H1 (cell line): Measurements from ENCODE around the gene MYBPC2.

Source experiments
- BACH1 ChIP-seq: IDR thresholded peaks from 2 replicates; pipeline ENCODE4 v1.6.1; 2012; ENCODE audit warnings: low read length, improper control_type of control experiment
- CHD2 ChIP-seq: IDR thresholded peaks from 2 replicates; pipeline ENCODE4 v1.6.1; 2012; ENCODE audit warnings: low read length, improper control_type of control experiment
- CTCF ChIP-seq, 3 experiments: IDR thresholded peaks; 1 replicate in 2 of 3; 2 replicates in 1 of 3; pipeline versions ENCODE4 v1.5.1 to v1.6.1; 2011; ENCODE audit warnings: low read length in 3 of 3, mild to moderate bottlenecking in 3 of 3, inconsistent platforms in 2 of 3, low read depth in 1 of 3, moderate library complexity in 1 of 3; ENCODE audit not compliant: insufficient read depth in 1 of 3; ENCODE audit errors: control extremely low read depth in 1 of 3
- JUND ChIP-seq: IDR thresholded peaks from 2 replicates; pipeline ENCODE4 v1.6.1; 2011; ENCODE audit warnings: mild to moderate bottlenecking, improper control_type of control experiment, low read length
- POLR2A ChIP-seq, 2 experiments: IDR thresholded peaks; 1 replicate in 1 of 2; 2 replicates in 1 of 2; pipeline ENCODE4 v1.6.1; 2011; ENCODE audit warnings: low read depth in 2 of 2, low read length in 2 of 2, mild to moderate bottlenecking in 2 of 2; ENCODE audit errors: control extremely low read depth in 1 of 2
- SAP30 ChIP-seq: fragments of 300-600 bp; sonication (generic); IDR thresholded peaks from 2 replicates; pipeline ENCODE4 v1.7.1; 2012; ENCODE audit warnings: low read length, moderate library complexity, mild to moderate bottlenecking, inconsistent platforms; ENCODE audit not compliant: insufficient read depth, insufficient replicate concordance
- SIN3A ChIP-seq, 2 experiments: IDR thresholded peaks in 1 of 2; conservative IDR thresholded peaks in 1 of 2; 2 replicates each; pipeline ENCODE4 v1.6.1; 2011 to 2012; ENCODE audit warnings: low read length in 2 of 2, improper control_type of control experiment in 1 of 2, low read depth in 1 of 2, mild to moderate bottlenecking in 1 of 2
- TAF1 ChIP-seq: IDR thresholded peaks from 2 replicates; pipeline ENCODE4 v1.6.1; 2011; ENCODE audit warnings: mild to moderate bottlenecking, low read depth, low read length
- TCF12 ChIP-seq: IDR thresholded peaks from 2 replicates; pipeline ENCODE4 v1.6.1; 2011; ENCODE audit warnings: low read depth, mild to moderate bottlenecking, low read length
- USF2 ChIP-seq: IDR thresholded peaks from 2 replicates; pipeline ENCODE4 v1.6.1; 2011; ENCODE audit warnings: low read length, improper control_type of control experiment
- ZNF274 ChIP-seq: IDR thresholded peaks from 2 replicates; pipeline ENCODE4 v1.7.0; 2012; ENCODE audit warnings: low read length, borderline replicate concordance; ENCODE audit errors: extremely low read depth

- TF ChIP-seq POLR2A (IDR thresholded peaks at IDR 0.05; ENCODE audit: control extremely low read depth in 1 of 2, low read depth in 2 of 2, low read length in 2 of 2), result no peak
- no peak for TF ChIP-seq SIN3A (conservative IDR thresholded peaks at IDR 0.05 in 1 of 2, IDR thresholded peaks at IDR 0.05 in 1 of 2; ENCODE audit: low read depth in 1 of 2, low read length in 2 of 2)
- no peak for TF ChIP-seq CTCF (IDR thresholded peaks at IDR 0.05; ENCODE audit: control extremely low read depth in 1 of 3, insufficient read depth in 1 of 3, low read depth in 1 of 3, low read length in 3 of 3)
- no peak for TF ChIP-seq TAF1
- no peak for TF ChIP-seq ZNF274
- TF ChIP-seq BACH1, result no peak
- no peak for TF ChIP-seq SAP30
- TF ChIP-seq JUND, result no peak
- TF ChIP-seq CHD2, result no peak
- no peak for TF ChIP-seq USF2
- TF ChIP-seq TCF12, result no peak
Measured at GRCh38 chr19:50410109-50410508, 22.6 kb upstream of the MYBPC2 start.
